Large intestine (tissue), 3 donors: ENCODE results near the gene MTFR2. TPM values are rescaled to one million over a fixed set of nuclear protein-coding genes. Genes with fewer than 3 reads are reported as not detected.
A peak's percentile ranks its signal among the peaks of the same experiment; 100 is the strongest.

ENCODE experiments used
- DNase-seq, 2 donors: peaks; one replicate each; pipeline versions ENCODE4 v3.0.0 to v3.0.0-alpha.2; 2013
- H3K27ac ChIP-seq: one replicate; pipeline ENCODE4 v1.5.1; 2013; ENCODE audit warnings: low read length
- H3K27me3 ChIP-seq: 2 replicates; pipeline ENCODE4 v1.6.1; 2013; ENCODE audit warnings: low read length; ENCODE audit not compliant: control insufficient read depth, insufficient read depth
- H3K36me3 ChIP-seq: 2 replicates; pipeline ENCODE4 v1.6.1; 2013; ENCODE audit warnings: low read length; ENCODE audit not compliant: control insufficient read depth, insufficient read depth
- H3K4me1 ChIP-seq: one replicate; pipeline ENCODE4 v1.6.1; 2013; ENCODE audit warnings: low read length; ENCODE audit not compliant: control insufficient read depth, insufficient read depth
- H3K4me3 ChIP-seq: one replicate; pipeline ENCODE4 v1.5.1; 2013; ENCODE audit warnings: low read length
- H3K9me3 ChIP-seq: one replicate; pipeline ENCODE4 v1.6.1; 2013; ENCODE audit warnings: mild to moderate bottlenecking, low read depth, low read length, moderate library complexity; ENCODE audit not compliant: control insufficient read depth
- WGBS: methylation state at CpG from one replicate; pipeline ENCODE4 v1.1.5; 2013; ENCODE audit warnings: low lambda C conversion rate; ENCODE audit not compliant: insufficient coverage; 5-methylcytosine and 5-hydroxymethylcytosine counted together
- polyA plus RNA-seq: library from polyadenylated mRNA; unstranded; fragments of 120-200 nt; gene quantifications from one replicate; pipeline ENCODE4 v1.2.1, GENCODE V29; 2013

Gene MTFR2
- polyA plus RNA-seq, 1 donor: 2.4 TPM

GRCh38 chr6:136274062-136274461 lies 24.0 kb upstream of the MTFR2 start:
- Histone ChIP-seq H3K36me3 (peaks cover 52% of the 10 kb centered on the region), H3K9me3 (no peaks in the 10 kb centered on the region), H3K27me3 (no peaks in the 10 kb centered on the region), H3K4me3 (no peak overlapping the region), H3K27ac (no peak overlapping the region), H3K4me1 (no peaks in the 10 kb centered on the region)
- DNase-seq: no peak
- WGBS: 100% methylated on average over 1 of the region's 1 CpG

DNA sequence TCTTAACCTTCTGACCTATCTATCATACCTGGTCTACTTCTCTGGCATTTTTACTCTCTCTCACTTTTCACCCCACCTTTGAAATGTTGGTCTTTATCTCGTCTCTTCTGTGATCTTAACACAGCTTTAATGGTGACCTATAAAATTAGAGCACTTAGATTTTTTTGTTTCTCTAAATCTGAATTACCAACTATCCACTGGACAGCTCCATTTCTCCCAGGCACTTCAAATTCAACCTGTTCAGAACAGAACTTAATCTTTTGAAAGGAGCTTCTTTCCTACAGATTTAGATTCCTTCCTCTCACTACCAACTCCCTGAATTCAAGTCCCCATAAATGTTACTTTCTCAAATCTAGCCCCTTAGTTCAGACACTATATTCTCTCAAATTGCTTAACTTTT lies 15.0 kb upstream of the MTFR2 start:
- peaks cover 61% of the 10 kb centered on the region for H3K36me3 ChIP-seq
- no peaks in the 10 kb centered on the region for H3K9me3 ChIP-seq
- no peaks in the 10 kb centered on the region for H3K27me3 ChIP-seq
- no peaks in the 10 kb centered on the region for H3K4me1 ChIP-seq
- no peak overlapping the region for H3K4me3 ChIP-seq
- H3K27ac ChIP-seq: no peak overlapping the region
- 78% methylated on average over 1 of the region's 1 CpG for WGBS
- DNase-seq: no peak

DNA sequence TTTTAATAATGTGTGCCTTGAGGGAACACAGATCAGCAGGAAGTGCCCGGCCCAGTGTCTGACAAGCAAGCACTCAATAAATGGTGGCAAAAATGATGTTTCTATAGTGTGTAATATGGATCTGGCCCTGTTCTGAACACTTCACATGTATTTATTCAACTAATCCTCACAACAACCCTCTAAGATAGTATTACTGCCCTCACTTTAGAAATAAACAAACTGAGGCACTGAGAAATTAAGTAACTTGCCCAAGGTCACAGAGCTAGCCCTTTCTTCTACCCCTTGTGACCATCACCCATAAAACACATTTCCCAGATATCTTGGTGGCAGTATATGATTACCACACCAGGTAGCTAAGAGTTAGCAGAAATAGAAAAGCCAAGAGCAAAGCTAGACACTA lies 12.8 kb upstream of the MTFR2 start:
- H3K27me3 ChIP-seq: no peaks in the 10 kb centered on the region
- H3K36me3 ChIP-seq: peaks cover 56% of the 10 kb centered on the region
- H3K27ac ChIP-seq: no peak overlapping the region
- H3K4me3 ChIP-seq: no peak overlapping the region
- no peaks in the 10 kb centered on the region for H3K9me3 ChIP-seq
- no CpG with 5 or more reads among the region's 1 CpG for WGBS
- no peaks in the 10 kb centered on the region for H3K4me1 ChIP-seq
- no peak for DNase-seq

- no peak for DNase-seq
- H3K4me1 ChIP-seq: peaks cover 2% of the 10 kb centered on the region
- H3K36me3 ChIP-seq: peaks cover 17% of the 10 kb centered on the region
- no peaks in the 10 kb centered on the region for H3K27me3 ChIP-seq
- H3K27ac ChIP-seq: no peak overlapping the region
- H3K9me3 ChIP-seq: no peaks in the 10 kb centered on the region
- H3K4me3 ChIP-seq: no peak overlapping the region
These were observed 4.8 kb upstream of the MTFR2 start for GRCh38 chr6:136254851-136255466.

DNA sequence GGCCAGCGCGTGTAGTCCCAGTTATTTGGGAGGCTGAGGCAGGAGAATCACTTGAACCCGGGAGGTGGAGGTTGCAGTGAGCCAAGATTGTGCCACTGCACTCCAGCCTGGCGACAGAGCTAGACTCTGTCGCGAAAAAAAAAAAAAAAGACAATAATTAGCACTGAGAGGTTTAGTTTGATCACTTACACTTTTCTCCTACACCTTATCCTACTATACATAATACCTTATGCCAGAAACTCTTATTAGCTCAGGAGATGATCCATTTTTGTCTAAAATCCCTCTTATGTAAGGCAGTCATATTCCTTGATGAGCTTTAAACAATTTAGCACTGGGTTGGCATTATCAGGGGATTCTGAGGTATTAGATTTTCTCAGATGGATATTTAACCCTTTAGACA lies 3.6 kb upstream of the MTFR2 start:
- peaks cover 2% of the 10 kb centered on the region for H3K4me1 ChIP-seq
- no CpG with 5 or more reads among the region's 6 CpGs for WGBS
- H3K36me3 ChIP-seq: peaks cover 11% of the 10 kb centered on the region
- H3K4me3 ChIP-seq: no peak overlapping the region
- DNase-seq: no peak
- H3K27me3 ChIP-seq: no peaks in the 10 kb centered on the region
- H3K27ac ChIP-seq: no peak overlapping the region
- no peaks in the 10 kb centered on the region for H3K9me3 ChIP-seq

DNA sequence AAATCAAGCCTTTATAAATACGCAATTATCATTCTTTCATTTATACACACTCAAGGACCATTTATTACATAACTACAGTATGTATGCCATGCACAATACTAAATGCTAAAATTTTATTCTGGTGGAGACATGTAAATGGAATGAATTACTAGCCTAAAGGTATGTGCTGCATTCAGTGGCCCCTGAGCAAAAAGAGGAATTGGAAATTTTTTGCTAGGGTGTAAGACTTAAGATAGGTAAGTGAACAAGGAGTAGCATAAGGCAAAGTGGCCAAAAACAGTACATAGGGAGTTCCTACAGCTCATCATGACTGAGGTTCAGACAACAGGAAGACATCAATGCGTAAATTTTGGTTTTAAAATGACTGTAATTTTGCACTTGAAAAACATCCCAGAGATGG lies 2.3 kb upstream of the MTFR2 start:
- no peak overlapping the region for H3K27ac ChIP-seq
- H3K4me3 ChIP-seq: no peak overlapping the region
- H3K4me1 ChIP-seq: peaks cover 2% of the 10 kb centered on the region
- no peaks in the 10 kb centered on the region for H3K9me3 ChIP-seq
- 92% methylated on average over 2 of the region's 2 CpGs for WGBS
- no peaks in the 10 kb centered on the region for H3K27me3 ChIP-seq
- H3K36me3 ChIP-seq: peaks cover 3% of the 10 kb centered on the region
- no peak for DNase-seq

GRCh38 chr6:136251394-136251793 lies 1.3 kb upstream of the MTFR2 start:
- peaks cover 2% of the 10 kb centered on the region for H3K4me1 ChIP-seq
- H3K27ac ChIP-seq: no peak overlapping the region
- DNase-seq: no peak
- H3K4me3 ChIP-seq: no peak overlapping the region
- no CpG with 5 or more reads among the region's 4 CpGs for WGBS
- no peaks in the 10 kb centered on the region for H3K27me3 ChIP-seq
- peaks cover 3% of the 10 kb centered on the region for H3K36me3 ChIP-seq
- no peaks in the 10 kb centered on the region for H3K9me3 ChIP-seq

DNA sequence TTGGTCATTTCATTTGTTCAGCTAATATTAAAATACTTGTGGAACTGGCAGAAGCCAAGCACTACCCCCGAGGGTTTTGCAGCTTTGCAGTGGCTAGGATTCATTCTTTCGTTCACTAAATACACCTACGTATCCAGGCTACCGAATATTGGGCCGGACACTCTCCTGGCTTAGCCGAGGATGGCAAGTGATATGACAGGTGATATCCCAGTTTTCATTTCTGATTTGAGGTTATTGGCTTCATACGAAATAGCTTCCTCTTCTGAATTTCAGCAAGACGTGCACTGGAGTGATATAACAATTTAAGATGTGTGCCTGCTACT lies 536 bp upstream of the MTFR2 start:
- WGBS: no CpG with 5 or more reads among the region's 8 CpGs

DNA sequence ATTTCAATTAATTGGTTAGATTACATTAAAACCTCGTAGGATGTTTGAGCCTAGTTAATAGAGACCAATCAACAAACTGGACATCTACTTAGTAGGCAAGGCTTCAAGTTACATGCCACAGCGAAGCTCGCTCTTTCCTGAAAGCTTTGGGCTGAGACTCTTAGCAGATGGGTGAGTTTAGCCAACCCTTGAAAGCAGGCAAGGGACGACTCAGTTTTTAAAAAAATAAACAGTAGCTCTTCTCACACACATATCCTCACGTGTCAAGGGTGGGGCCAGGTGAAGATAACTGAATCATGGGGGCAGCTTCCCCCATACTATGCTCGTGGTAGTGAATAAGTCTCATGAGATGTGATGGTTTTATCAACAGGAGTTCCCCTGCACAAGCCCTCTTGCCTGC lies 775 bp downstream of the MTFR2 start:
- peak overlapping the region; percentile 70 for H3K4me3 ChIP-seq
- no peak overlapping the region for H3K27ac ChIP-seq
- no peaks in the 10 kb centered on the region for H3K36me3 ChIP-seq
- no peak for DNase-seq
- H3K4me1 ChIP-seq: peaks cover 2% of the 10 kb centered on the region
- no peaks in the 10 kb centered on the region for H3K27me3 ChIP-seq
- WGBS: 65% methylated on average over 2 of the region's 6 CpGs
- no peaks in the 10 kb centered on the region for H3K9me3 ChIP-seq

More for the DNA sequence above, 536 bp upstream of the MTFR2 start:
- Histone ChIP-seq H3K4me1 (peaks cover 2% of the 10 kb centered on the region), H3K4me3 (peak overlapping the region; percentile 70), H3K27ac (no peak overlapping the region), H3K27me3 (no peaks in the 10 kb centered on the region), H3K9me3 (no peaks in the 10 kb centered on the region), H3K36me3 (no peaks in the 10 kb centered on the region)
- DNase-seq: no peak

GRCh38 chr6:136244061-136244616 lies 6.0 kb downstream of the MTFR2 start:
- Histone ChIP-seq H3K4me1 (no peaks in the 10 kb centered on the region), H3K27ac (no peak overlapping the region), H3K36me3 (no peaks in the 10 kb centered on the region), H3K4me3 (no peak overlapping the region), H3K9me3 (no peaks in the 10 kb centered on the region), H3K27me3 (no peaks in the 10 kb centered on the region)
- DNase-seq: no peak
- 100% methylated on average over 3 of the region's 5 CpGs for WGBS
